H1 (cell line): ENCODE measurements around the gene ITGAE. TPM values are rescaled to one million over a fixed set of nuclear protein-coding genes. Genes with fewer than 3 reads are reported as not detected.

Experiments used
- CTCF ChIA-PET: fragments of 300-600 bp; sonication (Branson Sonifier 250); formaldehyde crosslinking; loops from one replicate; lab custom pipeline; 2021; ENCODE audit not compliant: partially characterized antibody; lab: Charles Lee
- POLR2A ChIA-PET: fragments of 300-600 bp; sonication (Branson Sonifier 250); formaldehyde crosslinking; loops from one replicate; lab custom pipeline; 2021; ENCODE audit warnings: inconsistent platforms; ENCODE audit not compliant: partially characterized antibody; lab: Charles Lee
- DNase-seq, 2 experiments: peaks; one replicate each; pipeline versions ENCODE4 v3.0.0 to v3.0.0-alpha.2; 2010 to 2022; ENCODE audit warnings: low spot score in 2 of 2, low read depth in 1 of 2, mixed read lengths in 1 of 2
- FAIRE-seq: peaks from 2 replicates; lab custom pipeline; 2011; peaks lifted over from hg19 to GRCh38; lab: Jason Lieb, UNC
- H2AFZ ChIP-seq: 2 replicates; pipeline ENCODE4 v1.8.1; 2012; ENCODE audit warnings: low read length, inconsistent platforms
- H2AK5ac ChIP-seq: 2 replicates; pipeline ENCODE4 v1.6.1; 2013; ENCODE audit warnings: low read depth, low read length
- H2BK120ac ChIP-seq: replicated peaks from 2 replicates; pipeline ENCODE3; 2013; ENCODE audit warnings: low read depth, low read length, inconsistent platforms
- H2BK12ac ChIP-seq: 2 replicates; pipeline ENCODE4 v1.6.1; 2013; ENCODE audit warnings: low read depth, low read length
- H2BK15ac ChIP-seq: 2 replicates; pipeline ENCODE4 v1.6.1; 2013; ENCODE audit warnings: low read length
- H2BK20ac ChIP-seq: 2 replicates; pipeline ENCODE4 v1.6.1; 2013; ENCODE audit warnings: low read length
- H2BK5ac ChIP-seq: 2 replicates; pipeline ENCODE4 v1.6.1; 2013; ENCODE audit warnings: low read depth, low read length
- H3K14ac ChIP-seq: 2 replicates; pipeline ENCODE4 v1.6.1; 2013; ENCODE audit warnings: inconsistent platforms; ENCODE audit not compliant: insufficient read length
- H3K18ac ChIP-seq: 2 replicates; pipeline ENCODE4 v1.6.1; 2013; ENCODE audit warnings: low read length; ENCODE audit errors: extremely low read depth
- H3K23ac ChIP-seq: 2 replicates; pipeline ENCODE4 v1.6.1; 2013; ENCODE audit warnings: inconsistent platforms; ENCODE audit not compliant: insufficient read length
- H3K23me2 ChIP-seq: 2 replicates; pipeline ENCODE4 v1.6.1; 2013; ENCODE audit warnings: low read depth, low read length
- H3K27ac ChIP-seq: 2 replicates; pipeline ENCODE4 v1.6.1; 2011; ENCODE audit warnings: low read depth, low read length, inconsistent platforms
- H3K27me3 ChIP-seq, 4 experiments: replicated peaks in 1 of 4; 1 replicate in 1 of 4; 2 replicates in 3 of 4; pipeline versions ENCODE4 v1.6.1 to v1.8.1; 2011 to 2013; ENCODE audit warnings: low read length in 3 of 4, mild to moderate bottlenecking in 3 of 4, inconsistent platforms in 2 of 4, mixed read lengths in 2 of 4, moderate library complexity in 1 of 4; ENCODE audit not compliant: control insufficient read depth in 3 of 4, insufficient read depth in 3 of 4; ENCODE audit errors: extremely low read depth in 1 of 4
- H3K36me3 ChIP-seq, 4 experiments: 2 replicates each; pipeline versions ENCODE4 v1.6.1 to v1.8.1; 2011 to 2013; ENCODE audit warnings: mild to moderate bottlenecking in 4 of 4, low read length in 3 of 4, moderate library complexity in 2 of 4, control low read depth in 1 of 4, inconsistent platforms in 1 of 4; ENCODE audit not compliant: insufficient read depth in 4 of 4, control insufficient read depth in 2 of 4
- H3K4ac ChIP-seq: replicated peaks from 2 replicates; pipeline ENCODE3; 2013; ENCODE audit warnings: low read length, low read depth, mixed read lengths, inconsistent platforms; ENCODE audit not compliant: insufficient read length
- H3K4me1 ChIP-seq, 4 experiments: replicated peaks in 1 of 4; 1 replicate in 1 of 4; 2 replicates in 3 of 4; pipeline versions ENCODE4 v1.6.1 to v1.8.1; 2011 to 2013; ENCODE audit warnings: low read length in 3 of 4, inconsistent platforms in 2 of 4, mixed read lengths in 1 of 4; ENCODE audit not compliant: insufficient read depth in 4 of 4, control insufficient read depth in 3 of 4
- H3K4me2 ChIP-seq, 2 experiments: 2 replicates each; pipeline versions ENCODE4 v1.6.1 to v1.8.1; 2011 to 2013; ENCODE audit warnings: low read depth in 2 of 2, low read length in 2 of 2, control low read depth in 1 of 2, inconsistent platforms in 1 of 2, mild to moderate bottlenecking in 1 of 2; ENCODE audit not compliant: insufficient read depth in 1 of 2
- H3K4me3 ChIP-seq, 4 experiments: fragments of 200-600, 300-600 bp in 1 of 4; sonication (generic), shearing (Covaris generic), sonication (Bioruptor Twin) in 1 of 4; 2 replicates each; pipeline versions ENCODE4 v1.5.1 to v1.8.1; 2011 to 2016; ENCODE audit warnings: low read length in 4 of 4, low read depth in 3 of 4, control low read depth in 2 of 4, inconsistent platforms in 2 of 4, mild to moderate bottlenecking in 2 of 4, mixed read lengths in 1 of 4, moderate library complexity in 1 of 4; ENCODE audit not compliant: insufficient read depth in 2 of 4; ENCODE audit errors: extremely low read depth in 1 of 4
- H3K56ac ChIP-seq: replicated peaks from 2 replicates; pipeline ENCODE3; 2013; ENCODE audit warnings: low read depth, mild to moderate bottlenecking, mixed read lengths, low read length, inconsistent platforms; ENCODE audit not compliant: insufficient read length
- H3K79me1 ChIP-seq: 2 replicates; pipeline ENCODE4 v1.6.1; 2013; ENCODE audit warnings: low read depth, low read length, control low read depth
- H3K79me2 ChIP-seq, 2 experiments: 2 replicates each; pipeline versions ENCODE4 v1.6.1 to v1.8.1; 2012 to 2013; ENCODE audit warnings: low read length in 2 of 2, mild to moderate bottlenecking in 2 of 2, inconsistent platforms in 1 of 2; ENCODE audit not compliant: insufficient read depth in 2 of 2, control insufficient read depth in 1 of 2
- H3K9ac ChIP-seq, 4 experiments: replicated peaks in 1 of 4; 1 replicate in 1 of 4; 2 replicates in 3 of 4; pipeline versions ENCODE4 v1.6.1 to v1.8.1; 2011 to 2013; ENCODE audit warnings: low read depth in 3 of 4, low read length in 3 of 4, control low read depth in 2 of 4, mild to moderate bottlenecking in 2 of 4, moderate library complexity in 2 of 4, inconsistent platforms in 1 of 4; ENCODE audit errors: extremely low read depth in 1 of 4
- H3K9me3 ChIP-seq, 2 experiments: 2 replicates each; pipeline versions ENCODE4 v1.6.1 to v1.8.1; 2012 to 2013; ENCODE audit warnings: mild to moderate bottlenecking in 2 of 2, moderate library complexity in 2 of 2, control low read depth in 1 of 2, inconsistent platforms in 1 of 2, low read depth in 1 of 2, low read length in 1 of 2, mixed read lengths in 1 of 2; ENCODE audit not compliant: insufficient read depth in 2 of 2
- H4K20me1 ChIP-seq, 2 experiments: replicated peaks in 1 of 2; 2 replicates each; pipeline versions ENCODE3 to v1.8.1; 2011 to 2013; ENCODE audit warnings: inconsistent platforms in 2 of 2, low read length in 2 of 2, mild to moderate bottlenecking in 1 of 2; ENCODE audit not compliant: insufficient read depth in 2 of 2, control insufficient read depth in 1 of 2
- H4K5ac ChIP-seq: 2 replicates; pipeline ENCODE4 v1.6.1; 2013; ENCODE audit warnings: low read length, low read depth, mixed read lengths, inconsistent platforms; ENCODE audit not compliant: insufficient read length
- H4K8ac ChIP-seq: 2 replicates; pipeline ENCODE4 v1.8.0; 2013; ENCODE audit warnings: mild to moderate bottlenecking, moderate library complexity, low read length, inconsistent platforms; ENCODE audit not compliant: insufficient read depth; ENCODE audit errors: extremely low read depth
- H4K91ac ChIP-seq: replicated peaks from 2 replicates; pipeline ENCODE3; 2013; ENCODE audit warnings: low read length, mixed read lengths, inconsistent platforms; ENCODE audit not compliant: insufficient read length
- EGR1 ChIP-seq: IDR thresholded peaks from 2 replicates; pipeline ENCODE4 v1.6.1; 2011; ENCODE audit warnings: low read depth, low read length, borderline replicate concordance
- SP4 ChIP-seq: IDR thresholded peaks from 2 replicates; pipeline ENCODE4 v1.6.1; 2012; ENCODE audit warnings: low read length, inconsistent platforms
- WGBS, 2 experiments: shearing (Covaris generic) in 1 of 2; methylation state at CpG; one replicate each; pipeline versions ENCODE4 v1.1.6 to v1.1.7; 2013 to 2015; ENCODE audit warnings: low lambda C conversion rate in 2 of 2, mixed read lengths in 2 of 2, inconsistent platforms in 1 of 2, low coverage in 1 of 2, missing lambda C conversion rate in 1 of 2; ENCODE audit not compliant: insufficient replicate concordance in 2 of 2, insufficient coverage in 1 of 2, insufficient read length in 1 of 2; ENCODE audit errors: extremely low coverage in 1 of 2, missing lambda C conversion rate in 1 of 2; 5-methylcytosine and 5-hydroxymethylcytosine counted together
- polyA plus RNA-seq, 7 experiments: library from polyadenylated mRNA; depleted of rRNA in 3 of 7; stranded (reverse) in 5 of 7; unstranded in 2 of 7; fragments of >200 nt in 5 of 7; fragments of 200-250 nt in 2 of 7; gene quantifications; 1 replicate in 5 of 7; 2 replicates in 1 of 7; 4 replicates in 1 of 7; pipeline versions ENCODE4 v1.2.1 to v1.2.3, GENCODE V29; 2011 to 2013; ENCODE audit warnings: missing spikeins in 2 of 7, mixed read lengths in 2 of 7
- total RNA-seq: library from RNA; stranded (reverse); fragmentation: NEBNext Ultra II Directional; extraction: Animal tissue kit (Norgen Biotek cat#: 25700); gene quantifications from 2 replicates; pipeline ENCODE4 v1.2.1, GENCODE V29; 2021

ITGAE gene
- total and polyA plus RNA-seq, 2 of the 8 experiments (the other 6 are each of a cell fraction or from before 2014, with no cell fraction given): 23.2 to 43.1 TPM

DNA sequence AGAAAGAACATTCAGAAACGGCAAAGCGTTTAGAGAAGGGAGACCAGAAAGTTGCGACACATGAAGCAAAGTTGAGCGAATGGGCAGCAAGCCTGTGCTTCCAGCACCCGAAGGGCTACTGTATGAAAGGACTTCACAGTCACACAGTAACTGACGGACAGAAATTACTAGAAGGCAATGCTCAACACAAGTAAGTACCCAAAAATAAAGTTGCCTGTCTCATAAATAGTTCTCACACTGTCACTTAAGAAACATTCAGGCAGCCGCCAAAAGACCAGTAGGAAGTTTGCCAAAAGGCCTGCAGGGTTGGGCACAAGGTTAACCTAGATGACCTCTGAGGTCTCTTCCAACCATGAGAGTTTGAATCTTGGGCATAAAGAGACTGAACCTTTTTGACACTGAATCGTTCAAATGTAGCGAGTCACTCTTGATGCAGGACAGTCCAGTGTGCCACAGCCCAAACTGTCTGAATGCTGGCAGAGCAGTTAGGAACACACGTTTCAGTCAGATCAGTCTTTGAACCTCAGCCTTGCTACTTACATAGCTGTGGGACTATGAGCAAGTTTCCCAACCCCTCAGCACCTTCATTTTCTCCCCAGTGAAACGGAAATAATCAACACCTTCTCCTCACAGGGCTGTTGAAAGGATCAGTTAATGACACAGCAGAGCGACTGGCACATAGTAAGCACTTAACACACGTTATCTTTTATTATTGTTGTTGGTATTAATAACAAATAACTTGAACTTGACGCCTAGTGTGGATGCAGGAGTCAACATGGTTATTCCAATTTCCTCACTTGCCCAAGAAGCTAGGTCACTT lies 34.6 kb upstream of the ITGAE start:
- Histone ChIP-seq H3K23ac (no peak overlapping the region), H3K4me3 (no peak overlapping the region), H2BK15ac (no peak overlapping the region), H2BK120ac (no peak overlapping the region), H3K27me3 (no peaks in the 10 kb centered on the region), H4K91ac (no peak overlapping the region), H2BK12ac (no peak overlapping the region), H3K4me2 (no peak overlapping the region), H3K79me1 (peaks cover 8% of the 10 kb centered on the region), H3K56ac (no peak overlapping the region), H4K5ac (no peak overlapping the region), H3K27ac (peak overlapping the region; percentile 25; the same call in 1 of the 2 replicates), H3K9ac (no peak overlapping the region), H2AFZ (no peak overlapping the region), H3K18ac (no peak overlapping the region), H2BK5ac (no peak overlapping the region), H3K14ac (no peak overlapping the region), H2BK20ac (no peak overlapping the region), H4K8ac (no peak overlapping the region), H2AK5ac (no peak overlapping the region), H3K9me3 (no peaks in the 10 kb centered on the region), H3K23me2 (no peaks in the 10 kb centered on the region), H4K20me1 (peaks cover 6 to 19% of the 10 kb centered on the region in 2 experiments), H3K79me2 (peaks cover 10 to 34% of the 10 kb centered on the region in 2 experiments; a peak in 3 of 4 replicates), H3K4ac (no peak overlapping the region), H3K36me3 (peaks cover 12 to 48% (median 35%) of the 10 kb centered on the region in 4 experiments; a peak in 7 of 8 replicates), H3K4me1 (no peaks in the 10 kb centered on the region)
- 87% methylated on average over 14 of the region's 14 CpGs; no CpG with 5 or more reads in 1 of the 2 experiments for WGBS, 2 experiments
- TF ChIP-seq SP4 (no peak), EGR1 (no peak)
- POLR2A ChIA-PET: no interaction called here
- DNase-seq: no peak
- CTCF ChIA-PET: interaction anchor here (1.1 kb wide), 1 partner anchor 8 kb away, joined by 3 read pairs; no protein-coding TSS in a partner anchor
- FAIRE-seq: no peak
